ENCODE data around the gene RILP.

RILP gene

GRCh38 chr17:1646199-1646875, 3.3 kb downstream of the RILP start:
- no peak for DNase-seq

DNA sequence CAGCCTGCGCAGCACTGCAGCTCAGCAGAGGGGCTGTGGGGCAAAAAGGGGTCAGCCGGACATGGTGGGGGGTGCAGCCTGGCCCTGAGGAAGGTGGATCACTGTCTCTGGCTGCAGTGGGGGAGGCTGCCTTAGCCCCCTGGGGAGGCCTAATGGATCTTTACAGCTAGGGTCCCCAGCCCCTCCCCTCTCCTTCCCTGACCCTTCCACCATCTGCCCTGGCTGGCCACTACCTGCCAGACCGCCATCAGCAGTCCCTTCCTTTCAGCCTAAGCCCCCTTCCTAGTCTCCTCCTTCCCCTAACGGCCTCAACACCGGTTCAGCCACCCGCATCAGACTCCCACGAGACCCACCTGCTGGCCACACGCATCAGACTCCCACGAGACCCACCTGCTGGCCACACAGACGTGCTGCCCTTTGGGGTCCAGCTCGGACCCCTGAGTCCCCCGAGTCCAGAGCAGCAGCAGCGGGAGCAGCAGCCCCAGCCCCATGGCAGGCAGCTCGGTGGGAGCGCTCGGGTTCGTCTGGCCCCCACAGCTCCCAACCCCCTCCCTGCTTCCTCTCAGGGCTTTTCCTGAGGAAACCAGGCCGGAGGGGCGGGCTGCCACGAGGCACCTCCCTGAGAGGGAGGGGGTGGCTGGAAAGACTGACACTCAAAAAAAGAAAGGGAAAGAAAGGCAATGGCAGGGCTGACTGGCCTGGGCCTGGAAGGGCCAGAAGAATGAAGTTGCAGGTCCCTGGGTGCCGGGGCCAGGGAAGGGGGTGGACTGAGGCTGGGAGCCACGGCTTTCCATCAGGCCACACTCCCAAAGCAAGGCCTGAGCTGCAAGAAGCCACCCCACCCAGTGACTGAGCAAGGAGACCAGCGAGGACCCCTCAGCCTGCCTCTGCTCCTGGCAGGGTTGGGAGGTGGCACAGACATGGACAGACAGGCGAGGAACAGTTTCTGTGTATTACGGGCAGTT, 4.2 kb downstream of the RILP start, which contains the start of gene SCARF1:
Gene SCARF1 (minus strand): TSS at position 526 of the 965 bp plus-strand sequence. CDS start 35 bp downstream, at position 491.
- DNase-seq = no peak

DNA sequence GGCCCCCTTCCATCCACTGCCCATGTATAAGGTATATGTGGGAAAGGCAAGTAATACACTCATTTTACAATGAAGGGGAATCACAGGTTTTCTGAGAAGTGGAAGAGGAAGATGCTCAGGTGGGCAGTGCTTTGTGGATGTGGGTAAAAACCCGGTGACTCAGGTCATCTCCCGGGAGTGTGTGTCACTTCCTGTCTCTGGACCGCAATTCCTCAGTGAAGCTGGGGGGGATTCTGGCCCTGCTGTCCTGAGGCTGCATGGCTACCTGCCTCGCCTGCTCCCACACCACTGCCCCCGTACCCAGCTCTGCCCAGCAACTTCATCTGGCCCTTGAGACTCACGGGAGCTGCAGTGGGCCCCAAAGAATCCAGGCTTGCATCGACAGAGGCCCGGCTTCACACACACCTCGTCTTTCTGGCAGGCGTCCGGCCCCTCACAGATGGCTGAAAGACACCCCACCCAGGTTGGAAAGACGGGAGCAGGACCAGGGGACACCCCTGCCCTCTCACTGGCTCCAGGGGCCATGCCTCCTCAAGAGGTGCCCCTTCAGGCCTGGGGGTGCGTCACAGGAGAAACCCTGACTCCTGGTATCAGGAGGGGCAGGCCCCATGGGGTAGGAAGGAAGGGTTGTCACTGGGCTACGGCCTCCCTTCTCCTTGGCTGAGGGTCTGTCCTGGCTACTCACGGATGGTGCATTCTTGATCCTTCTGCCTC, 5.0 kb downstream of the RILP start:
- DNase-seq = no peak

DNA sequence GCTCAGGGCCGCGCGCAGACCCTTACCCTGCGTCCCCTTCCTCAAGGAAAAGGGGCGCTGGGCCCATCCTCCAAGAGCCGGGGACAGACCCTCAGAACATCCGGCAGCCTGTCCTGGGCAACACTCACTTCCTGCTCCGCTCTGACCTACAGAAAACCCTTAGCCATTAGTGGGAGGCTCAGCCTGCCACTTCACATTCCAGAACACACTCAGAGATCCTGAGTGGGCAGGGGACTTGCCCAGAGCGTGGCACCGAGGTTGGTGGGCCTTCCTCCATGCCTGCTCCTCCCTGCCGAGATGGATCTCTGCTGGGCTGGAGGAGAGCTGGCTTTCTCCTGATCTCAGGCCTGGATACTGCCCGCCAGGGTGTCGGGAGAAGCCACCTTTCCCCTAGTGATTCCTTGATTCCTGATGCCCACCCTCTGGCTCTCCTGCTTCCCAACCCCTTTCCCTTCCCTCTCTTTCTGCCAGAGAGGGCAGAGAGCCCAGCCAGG, 5.6 kb downstream of the RILP start:
- no peak for DNase-seq

GRCh38 chr17:1643293-1643998, 6.2 kb downstream of the RILP start:
- no peak for DNase-seq

DNA sequence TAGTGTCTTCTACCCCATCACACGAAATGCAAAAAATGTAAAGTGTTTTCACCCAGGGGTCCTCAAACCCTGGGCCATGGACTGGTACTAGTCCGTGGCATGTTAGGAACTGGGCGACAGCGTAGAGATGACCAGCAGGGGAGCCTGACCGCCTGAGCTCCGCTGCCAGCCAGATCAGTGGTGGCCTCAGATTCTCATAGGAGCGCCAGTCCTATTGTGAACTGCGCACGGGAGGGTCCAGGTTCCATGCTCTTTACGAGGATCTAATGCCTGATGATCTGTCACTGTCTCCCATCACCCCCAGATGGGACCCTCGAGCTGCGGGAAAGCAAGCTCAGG, 8.6 kb downstream of the RILP start:
- no peak for DNase-seq

- DNase-seq = no peak
Measured at GRCh38 chr17:1640329-1641064, 9.2 kb downstream of the RILP start.

GRCh38 chr17:1639549-1640180, 10.0 kb downstream of the RILP start:
- peak; percentile 16 for DNase-seq

- no peak for DNase-seq
Measured at GRCh38 chr17:1638624-1639300, 10.9 kb downstream of the RILP start.

- no peak for DNase-seq
Measured at GRCh38 chr17:1638171-1638590, 11.5 kb downstream of the RILP start.

DNA sequence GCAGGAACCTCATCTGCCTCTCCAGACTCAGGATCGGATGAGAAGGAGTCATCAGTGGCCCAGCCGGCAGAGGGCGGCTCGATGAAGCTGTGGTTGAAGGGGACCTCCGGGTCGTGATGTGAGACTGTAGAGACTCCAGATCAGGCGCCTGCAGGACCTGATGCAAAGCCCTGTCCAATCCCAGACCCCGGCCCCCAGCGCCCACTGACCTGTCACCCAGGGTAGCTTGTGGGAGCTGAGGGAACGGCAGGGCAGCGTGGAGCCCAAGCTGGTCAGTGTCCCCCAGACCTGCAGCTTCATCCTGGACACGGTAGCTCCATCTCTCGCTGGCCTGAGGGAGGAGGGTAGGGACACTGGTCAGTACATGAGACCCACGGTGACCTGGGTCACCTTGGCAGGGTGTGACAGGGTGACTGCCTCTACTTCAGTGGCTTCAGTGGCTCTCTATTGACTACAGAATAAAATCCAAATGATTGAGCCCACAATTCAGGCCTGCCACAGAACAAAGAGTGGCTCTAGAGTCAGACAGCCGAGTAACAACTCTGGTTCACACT, 12.9 kb downstream of the RILP start:
- DNase-seq = no peak

- no peak for DNase-seq
Measured at GRCh38 chr17:1635675-1636465, 13.8 kb downstream of the RILP start.

GRCh38 chr17:1634841-1635650, 14.6 kb downstream of the RILP start:
- DNase-seq = no peak

DNA sequence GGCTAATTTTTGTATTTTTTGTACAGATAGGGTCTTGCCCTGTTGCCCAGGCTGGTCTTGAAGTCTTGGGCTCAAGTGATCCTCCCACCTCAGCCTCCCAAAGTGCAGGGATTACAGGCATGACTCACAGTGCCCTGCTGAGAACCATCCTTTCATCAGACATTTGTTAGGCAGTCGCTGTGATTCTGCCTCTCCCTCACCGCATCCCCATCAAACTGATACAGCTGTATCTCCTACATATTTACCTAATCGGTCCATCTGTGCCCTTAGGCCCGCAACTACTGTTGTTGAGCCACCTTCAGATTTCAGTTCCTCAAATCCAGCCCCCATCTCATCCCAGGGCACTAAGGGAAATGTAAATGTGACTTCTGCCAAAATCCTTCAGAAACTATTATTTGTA, 19.0 kb downstream of the RILP start:
- DNase-seq = no peak

DNA sequence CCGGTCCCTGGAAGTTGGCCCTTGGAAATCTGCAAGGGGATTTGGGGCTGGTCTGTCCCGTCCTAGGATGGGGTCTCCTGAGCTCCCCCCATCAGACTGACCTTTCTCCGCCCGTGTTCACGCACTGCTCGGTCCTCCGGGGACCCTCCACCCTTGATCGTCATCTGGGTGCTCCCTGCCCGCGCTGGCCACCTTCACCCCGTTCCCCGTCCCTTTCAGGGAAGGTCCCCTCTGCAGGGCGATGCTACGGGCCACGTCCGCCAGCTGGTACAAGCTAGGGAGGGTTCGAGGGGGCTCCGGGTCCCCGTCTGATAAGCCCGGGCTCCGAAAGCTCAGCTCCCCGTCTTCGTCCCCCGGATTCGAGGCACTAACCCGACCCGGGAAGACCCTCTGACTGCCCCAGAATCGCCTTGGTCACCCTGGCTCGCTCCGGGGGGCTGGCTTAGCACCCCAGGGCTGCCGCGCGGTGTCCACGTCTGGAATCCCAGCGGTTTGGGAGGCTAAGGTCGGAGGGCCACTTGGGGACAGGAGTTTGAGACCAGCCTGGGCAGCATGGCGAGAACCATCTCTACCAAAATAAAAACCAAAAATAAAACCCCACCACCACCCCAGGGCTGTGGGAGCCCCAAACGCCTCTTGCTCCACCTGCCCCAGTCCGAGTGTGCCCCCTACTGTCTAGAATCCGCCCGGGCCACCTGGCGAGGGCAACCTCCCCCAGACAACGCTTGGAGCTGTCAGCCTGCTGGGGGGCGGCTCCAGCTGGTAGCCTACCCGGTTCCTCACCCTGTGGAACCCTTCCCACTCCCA, 20.0 kb downstream of the RILP start:
- no peak for DNase-seq

GRCh38 chr17:1628856-1629503, 20.7 kb downstream of the RILP start:
- peak; percentile 60 for DNase-seq

Measured in NCI-H2029 treated with DMSO at 0.1 percent for 48 hours (cell line).